Stimulated activated CD4-positive, alpha-beta T cell treated with anti-CD3 and anti-CD28 coated beads, Interleukin-4, amount 100 ng/mL, for 24 hours (primary cell): Measurements from ENCODE around the gene RC3H1.
"Not testable (repeated sequence)": the region's sequence is repeated elsewhere in the genome, so short reads cannot be mapped to it uniquely, and the experiment has no call there.

Source experiments
- DNase-seq: peaks from one replicate; pipeline ENCODE4 v3.0.0-alpha.2; 2020

Gene RC3H1

DNA sequence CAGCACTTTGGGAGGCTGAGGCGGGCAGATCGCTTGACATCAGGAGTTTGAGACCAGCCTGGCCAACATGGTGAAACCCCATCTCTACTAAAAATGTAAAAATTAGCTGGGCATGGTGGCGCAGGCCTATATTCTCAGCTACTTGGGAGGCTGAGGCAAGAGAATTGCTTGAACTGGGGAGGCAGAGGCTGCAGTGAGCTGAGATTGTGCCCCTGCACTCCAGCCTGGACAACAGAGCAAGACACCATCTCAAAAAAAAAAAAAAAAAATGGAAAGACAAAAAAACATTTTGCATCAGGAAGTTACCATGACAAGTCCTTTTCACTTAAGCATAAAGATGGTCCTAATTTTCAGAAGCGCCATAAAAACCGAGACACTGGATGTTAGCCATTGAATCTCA lies 91.6 kb downstream of the RC3H1 start:
- DNase-seq = not testable (repeated sequence)

DNA sequence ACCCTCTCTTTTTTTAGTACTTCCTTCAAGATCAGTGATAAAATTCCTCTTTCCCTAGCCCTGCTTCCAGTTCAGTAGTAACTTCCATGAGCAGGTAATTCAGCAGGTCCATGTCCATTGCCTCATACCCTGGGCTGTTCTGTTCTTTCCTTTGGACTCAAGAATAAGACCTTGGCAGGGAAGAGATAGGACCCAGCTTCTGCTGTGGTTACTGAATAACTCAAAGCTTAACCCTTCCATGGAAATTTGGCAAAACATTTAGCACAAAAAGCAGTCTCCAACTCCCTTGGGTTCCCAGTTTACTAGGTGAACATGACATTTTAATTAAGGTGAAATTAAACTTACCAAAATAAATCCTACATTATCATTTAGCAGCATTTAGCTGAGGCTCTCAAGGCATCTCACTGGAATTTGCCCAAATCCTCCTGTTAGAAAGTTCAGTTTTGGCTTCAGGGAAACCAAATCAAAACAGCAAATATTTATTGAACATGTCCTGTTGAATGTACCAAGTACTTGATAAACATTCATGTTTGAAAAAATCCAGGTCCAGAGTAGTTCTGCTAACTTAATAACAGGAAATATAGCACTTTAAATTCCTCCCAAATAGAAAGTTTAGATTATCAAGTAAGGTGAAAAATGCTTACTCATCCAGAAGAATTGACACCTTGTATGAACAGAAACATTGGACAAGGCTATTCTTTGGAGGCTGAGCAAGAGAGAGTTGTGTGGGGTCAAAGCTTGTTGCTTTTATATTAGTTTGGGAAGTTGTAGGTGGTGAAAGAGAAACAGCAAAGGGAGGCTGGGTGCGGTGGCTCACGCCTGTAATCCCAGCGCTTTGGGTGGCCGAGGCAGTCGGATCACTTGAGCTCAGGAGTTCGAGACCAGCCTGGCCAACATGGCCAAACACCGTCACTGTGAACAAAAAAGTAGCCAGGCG lies 96.6 kb downstream of the RC3H1 start:
- DNase-seq = no peak

DNA sequence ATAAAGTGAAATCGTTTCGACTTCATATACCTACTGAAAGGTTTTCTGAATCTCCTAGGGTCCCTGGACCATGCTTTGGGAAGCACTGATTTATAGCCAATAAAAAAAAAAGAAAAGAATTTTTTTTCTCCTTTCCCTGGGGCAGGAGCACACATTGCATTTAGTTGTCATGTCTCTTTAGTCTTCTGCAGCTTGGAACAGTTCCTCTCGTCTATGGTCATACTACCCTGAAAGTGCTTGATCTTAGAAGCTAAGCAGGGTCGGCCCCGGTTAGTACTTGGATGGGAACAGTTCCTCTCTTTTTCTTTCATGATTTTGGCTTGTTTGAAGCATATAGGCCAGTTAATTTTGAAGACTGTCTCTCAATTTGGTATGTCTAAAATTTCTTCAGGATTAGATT lies 101.3 kb downstream of the RC3H1 start:
- DNase-seq = no peak

DNA sequence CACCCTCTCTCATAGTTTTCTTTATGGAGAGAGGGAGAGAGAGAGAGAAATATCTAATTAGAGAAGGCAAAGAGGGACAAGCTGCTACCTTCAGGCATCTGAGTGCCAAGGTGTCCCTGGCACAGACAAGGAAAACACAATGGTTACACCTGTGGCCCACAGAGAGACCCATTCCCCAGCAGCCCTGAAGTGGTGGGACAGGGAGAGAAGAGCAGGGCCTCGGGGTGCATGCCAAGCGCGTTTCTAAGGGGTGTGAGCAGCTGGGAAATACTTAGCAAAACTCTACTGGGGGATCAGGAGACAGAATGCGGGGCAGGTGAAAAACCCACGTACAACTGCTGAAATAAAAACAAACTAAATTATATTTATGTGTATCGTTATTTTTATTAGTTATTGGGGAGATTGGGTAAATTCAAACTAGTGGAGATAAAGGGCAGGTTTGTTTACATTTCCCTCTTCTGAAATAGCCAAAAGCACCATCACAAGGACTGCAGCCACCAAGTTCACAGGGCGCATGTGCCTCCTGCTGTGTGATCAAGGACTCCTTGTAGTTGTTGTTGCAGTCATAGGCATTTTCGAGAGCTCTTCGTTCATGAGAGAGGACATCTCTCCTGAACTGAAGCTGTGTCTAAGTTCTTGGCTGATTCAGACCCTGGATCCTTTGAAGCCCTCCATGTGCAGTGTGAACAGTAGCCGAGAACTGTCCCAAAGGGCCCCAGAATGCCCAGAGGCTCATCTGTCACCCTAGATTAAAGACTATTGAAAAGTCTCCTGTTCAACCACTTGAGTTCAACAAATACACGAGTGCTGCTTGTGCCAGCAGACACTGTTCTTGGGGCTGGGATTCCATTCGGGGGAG lies 104.3 kb downstream of the RC3H1 start:
- DNase-seq = no peak

DNA sequence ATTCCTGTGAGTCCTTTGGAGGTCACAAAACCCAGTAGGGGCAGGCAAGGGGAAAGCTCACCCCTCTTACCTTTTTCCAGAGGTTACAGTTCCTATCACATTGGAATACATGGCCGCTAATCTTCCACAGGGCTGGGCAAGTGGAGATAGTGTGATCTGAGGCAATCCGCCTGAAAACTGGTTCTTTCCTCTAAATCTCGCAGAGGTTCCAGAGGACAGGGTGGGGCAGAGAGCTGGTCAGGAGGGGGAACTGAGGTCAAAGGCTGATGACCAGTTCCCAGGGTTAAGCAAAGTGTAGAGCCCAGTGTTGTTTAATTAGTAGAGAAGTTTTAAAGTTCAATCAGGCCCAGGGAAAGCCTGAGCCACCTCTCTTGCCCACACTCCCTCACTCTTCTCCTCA lies 105.0 kb downstream of the RC3H1 start, which contains the start of gene SERPINC1:
TSS of gene SERPINC1 (minus strand) at position 179 of the 400 bp plus-strand sequence. CDS start at position 111, 68 bp downstream.
- DNase-seq = no peak

DNA sequence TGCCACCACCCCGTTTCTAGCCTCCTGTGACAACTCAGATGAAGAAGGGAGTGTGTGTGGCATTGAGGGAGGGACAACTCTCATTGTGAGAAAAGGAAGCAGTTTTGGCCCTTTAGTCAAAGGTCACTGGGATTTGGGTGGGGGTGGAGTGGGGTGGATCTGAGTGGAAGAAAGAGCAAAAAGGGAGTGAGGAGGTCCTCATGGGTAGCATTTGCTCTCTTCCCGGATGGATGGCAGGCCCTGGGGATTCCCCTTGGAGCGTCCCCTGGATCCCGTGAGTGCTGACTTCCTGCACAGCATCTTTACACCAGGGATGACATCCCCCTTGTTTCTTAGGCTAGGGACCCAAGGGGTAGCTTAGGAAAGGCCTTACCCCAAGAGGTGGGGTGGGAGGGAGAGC lies 105.5 kb downstream of the RC3H1 start:
- DNase-seq = no peak

DNA sequence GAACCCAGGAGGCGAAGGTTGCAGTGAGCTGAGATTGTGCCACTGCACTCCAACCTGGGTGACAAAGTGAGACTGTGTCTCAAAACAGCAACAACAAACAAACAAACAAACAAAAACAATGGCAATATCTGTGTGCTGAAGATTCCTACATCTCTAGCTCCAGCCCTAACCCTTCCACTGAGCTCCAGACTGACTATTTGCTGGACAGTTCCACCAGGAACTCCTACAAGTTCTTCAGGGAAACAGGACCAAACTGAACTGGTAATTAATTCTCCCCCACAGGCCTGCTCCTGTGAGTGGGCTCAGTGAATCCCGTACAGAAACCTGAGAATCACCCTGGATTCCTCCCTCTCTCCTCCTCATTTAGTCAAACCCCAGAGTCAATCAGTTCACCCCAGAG lies 106.6 kb downstream of the RC3H1 start:
- no peak for DNase-seq

DNA sequence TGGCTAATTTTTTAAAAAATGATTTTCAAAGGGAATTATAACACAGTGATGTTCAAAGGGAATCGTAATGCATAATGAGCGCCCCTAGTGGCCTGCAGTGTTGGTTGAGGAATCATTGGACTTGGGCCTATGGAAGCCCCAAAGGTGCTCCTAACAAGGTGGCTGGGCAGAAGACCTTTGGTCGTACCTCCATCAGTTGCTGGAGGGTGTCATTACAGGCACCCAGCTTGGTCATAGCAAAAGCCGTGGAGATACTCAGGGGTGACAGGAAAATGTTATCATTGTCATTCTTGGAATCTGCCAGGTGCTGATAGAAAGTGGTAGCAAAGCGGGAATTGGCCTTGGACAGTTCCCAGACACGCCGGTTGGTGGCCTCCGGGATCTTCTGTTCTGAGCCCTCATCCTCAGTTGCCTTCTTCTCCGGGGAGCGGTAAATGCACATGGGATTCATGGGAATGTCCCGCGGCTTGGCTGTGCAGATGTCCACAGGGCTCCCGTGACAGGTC lies 107.7 kb downstream of the RC3H1 start:
- peak; percentile 16 for DNase-seq

DNA sequence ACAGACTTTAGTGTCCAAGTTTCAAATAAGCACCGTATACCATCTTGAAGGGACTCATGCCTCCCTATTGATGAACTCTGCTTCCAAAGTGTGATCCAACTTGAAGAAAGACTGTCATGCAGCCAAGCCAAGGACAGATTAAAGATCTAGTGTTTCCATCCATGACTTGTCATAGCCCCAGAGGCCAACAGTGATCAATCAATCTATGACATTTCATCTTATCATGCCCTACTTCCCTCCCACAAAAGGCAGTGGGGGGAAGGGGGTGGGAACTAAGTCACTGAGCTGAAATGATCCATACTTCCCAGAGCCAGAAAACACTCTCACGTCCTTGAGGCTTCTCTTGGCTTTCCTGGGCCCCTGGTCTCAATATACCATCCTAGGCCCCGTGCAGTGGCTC lies 109.0 kb downstream of the RC3H1 start:
- DNase-seq = no peak

DNA sequence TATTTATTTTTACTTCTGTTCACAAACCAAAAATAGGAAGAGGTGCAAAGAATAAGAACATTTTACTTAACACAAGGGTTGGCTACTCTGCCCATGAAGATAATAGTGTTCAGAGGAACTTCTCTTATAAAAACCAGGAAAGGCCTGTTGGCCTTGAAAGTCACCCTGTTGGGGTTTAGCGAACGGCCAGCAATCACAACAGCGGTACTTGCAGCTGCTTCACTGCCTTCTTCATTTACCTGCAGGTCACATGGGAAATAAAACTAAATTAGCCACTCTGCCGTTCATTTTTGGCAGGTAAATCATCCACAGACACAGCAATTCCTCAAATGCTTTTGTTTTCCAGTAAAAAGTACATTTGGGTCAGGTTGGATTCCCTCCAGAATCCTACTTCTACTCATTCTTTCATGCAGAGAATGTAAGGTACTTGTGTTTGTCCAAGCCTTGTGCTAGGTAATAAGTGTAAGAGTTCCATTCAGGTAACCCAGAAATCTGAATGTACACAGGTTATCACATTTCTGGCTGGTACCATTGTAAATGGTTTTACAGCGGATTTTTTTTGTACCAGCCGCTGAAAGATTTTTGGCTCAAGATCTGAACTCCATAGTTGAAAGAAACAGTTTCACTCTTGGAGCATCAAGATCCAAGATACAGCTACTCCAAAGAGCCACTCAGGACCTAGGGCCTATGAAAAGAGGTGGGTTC lies 118.2 kb downstream of the RC3H1 start:
- DNase-seq = no peak

DNA sequence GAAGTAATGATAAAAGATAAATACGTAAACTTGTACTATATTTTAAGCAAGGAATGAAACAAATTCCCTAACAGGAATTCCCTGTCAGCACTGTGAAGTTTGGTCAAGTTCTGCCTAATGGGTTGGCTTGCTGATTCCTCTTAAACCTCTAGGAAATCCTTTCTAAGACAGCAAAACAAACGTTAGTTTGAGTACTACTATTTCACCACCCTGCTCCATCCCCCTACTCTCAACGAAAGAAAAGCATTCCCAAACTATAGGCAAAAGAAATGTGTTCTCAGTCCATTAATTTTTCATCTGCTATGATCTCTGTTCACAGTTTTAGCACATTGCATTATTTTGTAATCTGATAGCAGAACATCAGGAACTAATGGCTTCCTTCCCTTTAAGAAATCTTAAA lies 121.2 kb downstream of the RC3H1 start:
- DNase-seq = no peak

DNA sequence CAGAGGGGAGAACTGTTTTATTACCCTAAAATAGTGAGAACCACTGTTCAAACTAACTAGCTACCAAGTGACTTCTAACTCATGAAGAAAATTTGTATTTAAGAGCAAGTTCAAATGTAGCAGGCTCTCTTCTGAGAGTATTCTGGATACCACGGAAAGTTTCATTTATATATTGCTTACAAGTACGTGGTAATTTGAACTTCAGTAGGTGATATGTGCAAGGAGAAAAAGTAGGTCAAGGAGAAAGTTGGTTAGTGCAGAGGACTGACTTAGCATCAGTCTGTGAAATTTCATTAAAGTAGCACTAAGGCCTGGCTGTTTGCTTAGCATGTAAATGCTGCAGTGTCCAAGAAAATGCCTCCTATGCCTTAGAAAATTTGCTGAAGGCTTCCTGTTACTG lies 121.7 kb downstream of the RC3H1 start:
- DNase-seq = no peak

DNA sequence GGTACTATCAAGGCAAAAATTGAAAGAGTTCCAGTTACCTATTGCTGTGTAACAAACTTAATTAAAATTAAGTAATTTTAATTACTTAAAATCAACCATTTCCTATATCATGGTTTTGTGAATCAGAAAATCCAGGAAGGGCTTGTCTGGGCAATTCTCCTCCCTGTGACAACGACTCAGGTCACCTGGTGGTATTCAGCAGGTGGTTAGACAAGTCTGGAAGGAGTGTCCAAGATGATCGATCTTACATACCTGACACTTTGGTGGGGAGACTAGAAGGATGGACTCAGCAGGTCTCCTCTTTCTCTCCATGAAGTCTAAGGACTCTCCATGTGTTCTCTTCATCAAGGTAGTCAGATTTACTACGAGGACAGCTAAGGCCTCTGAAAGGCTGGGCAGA lies 128.0 kb downstream of the RC3H1 start:
- DNase-seq = no peak

DNA sequence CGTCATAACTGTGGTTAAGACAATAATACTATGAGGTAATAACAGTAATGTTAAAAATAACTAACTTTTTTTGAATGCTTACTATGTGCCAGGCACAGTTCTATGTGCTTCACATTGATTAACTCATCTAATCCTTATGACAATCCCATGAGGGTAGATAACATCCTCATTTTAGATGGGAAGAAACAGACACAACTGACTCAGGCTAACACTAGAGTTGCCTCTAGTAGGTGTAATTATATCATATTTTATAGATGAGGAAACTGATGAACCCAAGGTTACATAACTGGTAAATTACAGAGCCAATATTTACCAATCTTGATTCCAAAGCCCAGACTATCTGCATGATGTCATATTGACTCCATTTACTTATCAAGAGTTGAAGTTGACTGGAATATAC lies 128.5 kb downstream of the RC3H1 start:
- no peak for DNase-seq

DNA sequence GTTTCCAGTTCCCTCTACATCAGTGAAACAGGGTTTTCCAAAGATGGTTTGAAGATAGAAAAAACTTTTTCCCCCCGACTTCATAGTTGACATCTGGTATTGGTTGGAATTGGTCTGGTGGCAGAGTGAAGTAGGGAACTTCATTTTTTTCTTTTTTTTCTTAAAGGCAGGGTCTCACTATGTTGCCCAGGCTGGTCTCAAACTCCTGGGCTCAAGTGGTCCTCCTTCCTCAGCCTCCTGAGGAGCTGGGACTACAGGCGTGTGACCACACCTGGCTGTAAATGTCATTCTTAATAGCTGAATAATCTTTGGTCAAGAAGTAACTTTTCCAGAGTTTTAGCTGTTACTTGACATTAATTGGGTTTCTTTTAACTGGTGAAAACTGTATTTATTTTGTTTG lies 132.3 kb downstream of the RC3H1 start:
- no peak for DNase-seq

DNA sequence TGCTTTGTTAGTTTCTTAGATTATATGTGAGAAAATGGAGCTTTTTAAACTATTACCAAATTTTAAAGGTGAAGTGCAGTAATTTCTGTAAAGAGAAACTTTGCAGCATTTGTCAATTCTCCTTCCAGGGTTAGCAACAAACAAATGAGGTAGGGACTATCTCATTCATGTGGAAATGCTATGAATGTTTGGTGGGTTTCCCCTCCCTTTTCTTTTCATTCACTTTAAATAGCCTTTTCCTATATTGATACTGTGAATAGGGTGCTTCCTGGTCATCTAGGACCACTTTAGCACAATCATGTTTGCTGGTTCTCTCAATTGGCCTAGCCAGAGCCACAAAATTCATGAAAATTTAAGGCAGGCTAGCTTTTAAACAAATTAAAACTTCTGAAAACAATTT lies 133.4 kb downstream of the RC3H1 start:
- DNase-seq = no peak

DNA sequence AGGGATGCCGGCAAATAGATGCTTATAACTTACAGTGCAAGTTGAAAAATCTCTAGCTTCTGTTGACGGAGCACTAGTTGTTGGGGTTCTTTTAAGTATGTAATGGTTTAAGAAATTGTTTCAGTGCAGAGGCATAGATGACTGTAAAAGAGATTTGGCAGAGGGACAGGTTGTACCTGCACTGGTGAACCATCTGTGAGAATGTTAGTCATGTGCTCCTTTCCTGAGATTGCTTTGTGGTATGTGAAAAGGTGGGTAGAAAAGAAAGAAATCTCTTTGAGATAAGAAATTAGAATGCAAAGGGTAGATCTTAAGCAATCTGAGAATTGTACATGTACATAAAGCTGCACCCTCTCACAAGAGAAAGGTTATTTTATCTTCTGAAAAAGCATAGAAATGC lies 134.5 kb downstream of the RC3H1 start:
- DNase-seq = no peak

DNA sequence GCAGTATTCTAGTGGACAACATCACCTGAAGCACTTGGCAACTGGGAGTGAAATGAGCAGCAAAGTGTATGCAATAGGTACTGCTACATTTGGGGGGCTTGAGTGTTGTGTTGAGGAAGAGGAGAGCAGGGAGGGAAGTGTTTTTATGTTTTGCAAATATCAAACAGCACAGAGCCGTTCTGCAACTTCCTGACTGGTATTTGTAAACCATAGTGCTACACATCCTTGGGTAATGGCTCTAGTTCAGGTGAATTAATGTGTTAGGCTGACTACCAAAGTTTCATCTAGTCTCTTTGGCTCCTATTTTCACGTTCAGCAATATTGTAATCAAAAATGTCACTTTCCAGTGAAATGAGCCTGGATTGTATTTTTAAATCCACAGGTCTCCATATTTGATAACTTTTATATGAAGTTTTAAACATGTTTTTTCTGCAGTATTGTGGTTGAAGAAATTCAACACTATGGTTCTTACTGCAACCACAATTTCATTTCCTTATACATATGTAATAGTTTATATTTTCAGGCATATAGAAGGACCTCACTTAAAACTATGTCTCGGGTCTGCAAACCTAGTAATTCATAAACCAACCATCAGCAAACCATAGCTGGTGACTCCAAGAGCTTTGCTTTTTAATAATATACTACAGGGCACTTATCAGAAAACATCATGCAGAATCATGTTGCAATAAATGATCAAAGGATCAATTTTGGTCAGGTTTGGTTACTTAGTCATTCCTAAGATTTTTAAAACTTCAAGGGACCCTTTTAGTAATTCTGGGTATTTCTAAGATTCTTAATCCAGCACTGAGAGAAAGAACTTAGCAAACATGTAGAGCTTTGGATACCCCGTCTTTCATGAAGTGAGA lies 135.2 kb downstream of the RC3H1 start:
- no peak for DNase-seq

DNA sequence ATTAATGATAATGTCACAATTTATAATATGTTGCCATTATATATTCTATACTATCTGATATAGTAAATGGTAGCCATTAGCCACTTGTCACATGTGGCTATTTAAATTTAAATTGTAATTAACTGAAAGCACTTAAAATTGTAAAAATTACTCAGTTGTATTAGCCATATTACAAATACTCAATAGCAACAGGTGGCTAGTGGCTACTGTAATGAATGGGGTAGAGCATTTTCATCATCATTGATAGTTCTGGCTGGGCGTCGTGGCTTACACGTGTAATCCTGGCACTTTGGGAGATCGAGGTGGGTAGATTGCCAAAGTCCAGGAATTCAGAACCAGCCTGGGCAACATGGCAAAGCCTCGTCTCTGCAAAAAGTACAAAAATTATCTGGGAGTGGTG lies 137.5 kb downstream of the RC3H1 start:
- DNase-seq = no peak
